ENCODE results near the gene CFAP77.

DNA sequence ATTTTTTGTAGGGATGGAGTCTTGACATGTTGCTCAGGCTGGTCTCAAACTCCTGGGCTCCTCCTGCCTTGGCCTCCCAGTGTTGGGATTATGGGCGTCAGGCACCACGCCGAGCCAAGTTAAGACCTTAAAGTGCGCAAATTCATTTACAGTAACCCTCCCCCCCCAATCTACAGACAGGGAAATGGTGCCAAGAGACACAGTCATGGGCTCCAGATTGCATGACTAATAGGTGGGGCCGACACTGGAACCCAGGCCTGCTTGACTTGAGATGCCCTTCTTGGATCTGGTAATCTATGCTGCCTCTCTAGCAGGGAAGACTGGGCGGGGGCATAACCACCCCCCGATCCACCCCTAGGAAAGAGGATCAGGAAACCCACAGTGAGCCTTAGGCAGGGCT is 22.9 kb upstream of the CFAP77 start:
- no peak for TF ChIP-seq EZH2 (IDR thresholded peaks at IDR 0.05; ENCODE audit: borderline replicate concordance, low read length)
- TF ChIP-seq, protein P1, sequence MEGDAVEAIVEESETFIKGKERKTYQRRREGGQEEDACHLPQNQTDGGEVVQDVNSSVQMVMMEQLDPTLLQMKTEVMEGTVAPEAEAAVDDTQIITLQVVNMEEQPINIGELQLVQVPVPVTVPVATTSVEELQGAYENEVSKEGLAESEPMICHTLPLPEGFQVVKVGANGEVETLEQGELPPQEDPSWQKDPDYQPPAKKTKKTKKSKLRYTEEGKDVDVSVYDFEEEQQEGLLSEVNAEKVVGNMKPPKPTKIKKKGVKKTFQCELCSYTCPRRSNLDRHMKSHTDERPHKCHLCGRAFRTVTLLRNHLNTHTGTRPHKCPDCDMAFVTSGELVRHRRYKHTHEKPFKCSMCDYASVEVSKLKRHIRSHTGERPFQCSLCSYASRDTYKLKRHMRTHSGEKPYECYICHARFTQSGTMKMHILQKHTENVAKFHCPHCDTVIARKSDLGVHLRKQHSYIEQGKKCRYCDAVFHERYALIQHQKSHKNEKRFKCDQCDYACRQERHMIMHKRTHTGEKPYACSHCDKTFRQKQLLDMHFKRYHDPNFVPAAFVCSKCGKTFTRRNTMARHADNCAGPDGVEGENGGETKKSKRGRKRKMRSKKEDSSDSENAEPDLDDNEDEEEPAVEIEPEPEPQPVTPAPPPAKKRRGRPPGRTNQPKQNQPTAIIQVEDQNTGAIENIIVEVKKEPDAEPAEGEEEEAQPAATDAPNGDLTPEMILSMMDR (conservative IDR thresholded peaks at IDR 0.05 in 1 of 2, IDR thresholded peaks at IDR 0.05 in 1 of 2; ENCODE audit: extremely low read depth in 1 of 2, insufficient read depth in 1 of 2, low read depth in 1 of 2, low read length in 2 of 2), result no peak
